ENCODE data around the gene ERBB4.

The ERBB4 gene

DNA sequence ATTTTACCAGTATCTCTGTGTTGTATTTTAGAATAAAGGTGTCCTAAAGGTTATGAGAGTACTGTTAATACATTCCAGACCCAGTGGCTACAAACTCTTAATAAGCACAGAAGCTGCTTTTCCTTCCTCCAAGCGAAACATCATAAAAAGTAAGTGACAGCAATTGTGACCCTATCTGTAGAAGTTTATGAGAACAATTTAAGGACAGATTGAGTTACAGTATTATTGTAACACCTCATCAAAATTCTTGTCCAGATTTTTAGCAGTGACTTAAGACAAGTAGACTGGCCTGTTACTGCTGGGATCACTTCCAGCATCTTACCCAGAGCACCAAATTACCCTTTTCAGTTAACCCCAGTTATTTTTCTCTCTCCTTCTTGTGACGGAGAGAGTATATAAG is 154.6 kb downstream of the ERBB4 start:
- no peaks in the 10 kb centered on the region for H3K4me1 Mint-ChIP-seq (ENCODE audit: low read depth)
- H3K36me3 Mint-ChIP-seq = no peaks in the 10 kb centered on the region
- H3K27ac Mint-ChIP-seq = no peak overlapping the region
- H3K9me3 Mint-ChIP-seq (ENCODE audit: low read depth) = no peaks in the 10 kb centered on the region
- no peak overlapping the region for H3K4me3 Mint-ChIP-seq
- H3K27me3 Mint-ChIP-seq = no peaks in the 10 kb centered on the region

- H3K27me3 Mint-ChIP-seq = no peaks in the 10 kb centered on the region
- H3K9me3 Mint-ChIP-seq (ENCODE audit: low read depth) = no peaks in the 10 kb centered on the region
- H3K4me1 Mint-ChIP-seq (ENCODE audit: low read depth) = no peaks in the 10 kb centered on the region
- H3K36me3 Mint-ChIP-seq = no peaks in the 10 kb centered on the region
- no peak overlapping the region for H3K4me3 Mint-ChIP-seq
- H3K27ac Mint-ChIP-seq = no peak overlapping the region
Measured at GRCh38 chr2:212381428-212382102, 157.0 kb downstream of the ERBB4 start.

GRCh38 chr2:212379103-212379502 is 159.5 kb downstream of the ERBB4 start:
- H3K36me3 Mint-ChIP-seq = no peaks in the 10 kb centered on the region
- H3K4me1 Mint-ChIP-seq (ENCODE audit: low read depth) = no peaks in the 10 kb centered on the region
- no peaks in the 10 kb centered on the region for H3K9me3 Mint-ChIP-seq (ENCODE audit: low read depth)
- no peaks in the 10 kb centered on the region for H3K27me3 Mint-ChIP-seq
- no peak overlapping the region for H3K27ac Mint-ChIP-seq
- no peak overlapping the region for H3K4me3 Mint-ChIP-seq

GRCh38 chr2:212367431-212367830 is 171.2 kb downstream of the ERBB4 start:
- Mint-ChIP-seq H3K27me3 (no peaks in the 10 kb centered on the region), H3K4me1 (ENCODE audit: low read depth) (no peaks in the 10 kb centered on the region), H3K36me3 (no peaks in the 10 kb centered on the region), H3K9me3 (ENCODE audit: low read depth) (no peaks in the 10 kb centered on the region), H3K4me3 (no peak overlapping the region), H3K27ac (no peak overlapping the region)

GRCh38 chr2:212364112-212364985 is 174.3 kb downstream of the ERBB4 start:
- Mint-ChIP-seq H3K4me1 (ENCODE audit: low read depth) (no peaks in the 10 kb centered on the region), H3K27ac (no peak overlapping the region), H3K36me3 (no peaks in the 10 kb centered on the region), H3K27me3 (no peaks in the 10 kb centered on the region), H3K4me3 (no peak overlapping the region), H3K9me3 (ENCODE audit: low read depth) (no peaks in the 10 kb centered on the region)

- Mint-ChIP-seq H3K4me1 (ENCODE audit: low read depth) (no peaks in the 10 kb centered on the region), H3K27me3 (no peaks in the 10 kb centered on the region), H3K4me3 (no peak overlapping the region), H3K9me3 (ENCODE audit: low read depth) (no peaks in the 10 kb centered on the region), H3K27ac (no peak overlapping the region), H3K36me3 (no peaks in the 10 kb centered on the region)
Measured at GRCh38 chr2:212361174-212361756, 177.3 kb downstream of the ERBB4 start.

DNA sequence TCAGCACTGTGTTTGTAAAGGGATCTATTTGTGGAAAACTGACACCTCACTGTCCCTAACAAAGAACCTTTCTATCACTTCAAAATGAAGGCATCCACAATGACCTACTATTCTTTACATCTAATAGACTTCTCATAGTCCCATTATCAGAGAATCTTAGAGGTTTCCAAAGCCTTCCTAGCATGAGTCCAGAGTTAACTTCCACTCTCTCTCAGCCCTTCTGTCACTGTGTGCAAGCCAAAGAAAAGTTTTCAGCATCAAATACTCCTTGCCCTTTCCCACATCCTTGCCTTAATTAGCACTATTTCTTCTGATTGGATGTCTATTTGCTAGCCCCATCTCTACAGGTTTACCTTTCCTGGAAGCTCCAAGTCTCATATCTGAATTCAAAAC is 178.5 kb downstream of the ERBB4 start:
- Mint-ChIP-seq H3K36me3 (no peaks in the 10 kb centered on the region), H3K27me3 (no peaks in the 10 kb centered on the region), H3K4me1 (ENCODE audit: low read depth) (no peaks in the 10 kb centered on the region), H3K9me3 (ENCODE audit: low read depth) (no peaks in the 10 kb centered on the region), H3K4me3 (no peak overlapping the region), H3K27ac (no peak overlapping the region)

DNA sequence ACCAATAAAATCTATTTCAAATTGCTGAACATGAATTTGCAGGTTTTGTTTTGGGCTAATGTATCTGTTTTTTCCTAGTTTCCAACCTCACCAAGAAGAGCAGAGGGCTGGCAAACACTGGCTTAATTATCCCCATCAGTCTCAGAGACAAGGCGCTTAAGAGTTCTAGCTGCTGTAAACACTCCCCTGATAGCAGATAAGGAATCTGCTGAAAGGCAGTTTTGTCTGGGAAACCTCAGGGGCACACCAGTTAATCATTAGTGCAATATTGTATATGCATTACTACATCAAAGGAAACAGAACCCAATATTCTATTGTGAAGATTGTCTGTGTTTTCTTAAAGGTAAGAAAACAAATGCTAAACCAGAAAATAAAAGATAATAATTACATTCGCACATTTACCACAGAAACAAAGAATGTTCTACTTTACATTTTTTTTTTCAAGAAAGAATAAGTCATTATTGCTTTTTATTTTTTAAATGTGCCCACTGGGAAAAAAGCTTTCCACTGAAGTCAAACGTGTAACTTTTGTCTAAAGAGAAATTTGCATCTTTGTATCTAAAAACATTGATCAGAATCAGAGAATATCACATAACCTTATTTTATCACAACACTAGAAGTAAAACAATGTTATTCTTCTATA is 179.1 kb downstream of the ERBB4 start:
- no peak overlapping the region for H3K4me3 Mint-ChIP-seq
- no peak overlapping the region for H3K27ac Mint-ChIP-seq
- no peaks in the 10 kb centered on the region for H3K27me3 Mint-ChIP-seq
- no peaks in the 10 kb centered on the region for H3K9me3 Mint-ChIP-seq (ENCODE audit: low read depth)
- H3K4me1 Mint-ChIP-seq (ENCODE audit: low read depth) = no peaks in the 10 kb centered on the region
- no peaks in the 10 kb centered on the region for H3K36me3 Mint-ChIP-seq

GRCh38 chr2:212357606-212358005 is 181.0 kb downstream of the ERBB4 start:
- Mint-ChIP-seq H3K4me1 (ENCODE audit: low read depth) (no peaks in the 10 kb centered on the region), H3K27me3 (no peaks in the 10 kb centered on the region), H3K4me3 (no peak overlapping the region), H3K9me3 (ENCODE audit: low read depth) (no peaks in the 10 kb centered on the region), H3K27ac (no peak overlapping the region), H3K36me3 (no peaks in the 10 kb centered on the region)

DNA sequence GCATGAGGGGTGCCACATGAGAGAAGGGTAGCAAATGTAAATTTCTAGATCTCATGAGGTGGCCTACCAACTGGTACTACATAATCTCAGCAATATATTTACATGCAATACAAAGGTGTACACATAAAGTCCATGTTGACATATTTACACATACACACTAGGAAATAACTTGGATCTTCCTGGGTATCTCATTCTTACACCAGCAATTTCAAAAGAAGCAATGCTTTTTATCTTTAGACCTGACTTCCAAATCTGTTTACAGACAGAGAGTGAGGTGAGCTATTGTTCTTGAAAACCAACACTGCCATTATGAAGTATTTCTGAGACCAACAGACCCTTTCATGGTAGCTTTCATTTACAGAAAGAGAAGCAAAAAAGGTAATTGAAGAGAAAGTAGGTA is 184.2 kb downstream of the ERBB4 start:
- Mint-ChIP-seq H3K4me1 (ENCODE audit: low read depth) (no peaks in the 10 kb centered on the region), H3K36me3 (no peaks in the 10 kb centered on the region), H3K27ac (no peak overlapping the region), H3K4me3 (no peak overlapping the region), H3K27me3 (no peaks in the 10 kb centered on the region), H3K9me3 (ENCODE audit: low read depth) (peaks cover 3% of the 10 kb centered on the region)

DNA sequence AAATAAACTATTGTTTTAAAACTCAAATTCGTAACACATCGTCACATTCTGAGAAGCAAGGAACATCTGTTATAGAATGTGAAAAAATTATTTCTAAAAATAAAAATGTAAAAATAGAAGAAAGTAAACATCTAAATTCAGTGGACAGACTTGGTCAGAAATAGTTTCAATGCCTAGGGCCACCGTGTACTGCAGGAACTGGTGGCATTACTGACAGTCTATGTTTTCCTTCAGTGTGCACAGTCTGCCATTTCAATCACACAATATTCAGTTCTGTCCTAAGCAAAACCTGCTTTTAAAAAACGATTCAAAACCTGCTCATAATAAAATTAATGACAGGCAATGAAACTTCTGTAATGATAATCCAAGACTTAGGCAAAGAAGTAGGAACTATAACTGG is 190.1 kb downstream of the ERBB4 start:
- Mint-ChIP-seq H3K27me3 (no peaks in the 10 kb centered on the region), H3K4me1 (ENCODE audit: low read depth) (no peaks in the 10 kb centered on the region)

DNA sequence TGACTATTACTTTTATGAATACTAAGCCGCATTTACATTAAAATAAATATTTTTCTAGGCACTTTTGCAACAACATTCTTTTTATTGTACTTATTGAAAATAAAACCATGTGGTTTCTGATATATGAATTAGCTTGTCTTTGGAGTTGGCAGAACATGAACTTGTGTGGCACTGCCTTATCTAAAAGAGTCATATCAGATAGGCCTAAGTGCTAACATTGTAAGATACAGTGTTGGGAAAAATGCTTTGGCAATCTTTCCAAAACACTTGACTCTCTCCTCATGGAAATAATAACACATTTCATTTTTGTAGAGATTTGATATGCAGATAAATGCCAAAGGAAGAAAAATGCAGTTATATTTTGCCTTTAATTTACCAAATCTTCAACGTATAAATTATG is 191.7 kb downstream of the ERBB4 start:
- H3K9me3 Mint-ChIP-seq (ENCODE audit: low read depth) = peaks cover 11% of the 10 kb centered on the region
- H3K27me3 Mint-ChIP-seq = no peaks in the 10 kb centered on the region
- no peaks in the 10 kb centered on the region for H3K4me1 Mint-ChIP-seq (ENCODE audit: low read depth)
- H3K4me3 Mint-ChIP-seq = no peak overlapping the region
- no peak overlapping the region for H3K27ac Mint-ChIP-seq
- H3K36me3 Mint-ChIP-seq = no peaks in the 10 kb centered on the region

More for the DNA sequence above, 190.1 kb downstream of the ERBB4 start:
- Mint-ChIP-seq H3K36me3 (no peaks in the 10 kb centered on the region), H3K27ac (no peak overlapping the region), H3K9me3 (ENCODE audit: low read depth) (peaks cover 3% of the 10 kb centered on the region), H3K4me3 (no peak overlapping the region)

DNA sequence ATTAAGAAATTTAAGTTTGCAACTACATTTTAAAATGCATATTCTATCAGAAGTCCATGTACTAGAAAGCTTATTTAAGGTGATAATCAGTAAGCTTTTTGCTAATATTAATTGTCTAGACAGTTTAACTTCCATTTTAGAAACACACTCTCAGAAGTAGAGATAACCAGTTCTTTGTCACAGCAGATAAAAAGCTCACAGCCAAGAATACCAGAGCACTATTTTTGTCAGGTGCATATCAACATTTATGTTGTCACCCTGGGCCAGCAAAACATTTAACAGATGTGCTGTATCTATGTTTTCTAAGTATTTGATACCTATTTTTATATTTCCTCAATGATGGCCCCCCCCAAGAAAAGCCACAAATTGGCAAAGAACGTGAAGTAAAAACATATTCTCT is 192.6 kb downstream of the ERBB4 start:
- no peak overlapping the region for H3K4me3 Mint-ChIP-seq

DNA sequence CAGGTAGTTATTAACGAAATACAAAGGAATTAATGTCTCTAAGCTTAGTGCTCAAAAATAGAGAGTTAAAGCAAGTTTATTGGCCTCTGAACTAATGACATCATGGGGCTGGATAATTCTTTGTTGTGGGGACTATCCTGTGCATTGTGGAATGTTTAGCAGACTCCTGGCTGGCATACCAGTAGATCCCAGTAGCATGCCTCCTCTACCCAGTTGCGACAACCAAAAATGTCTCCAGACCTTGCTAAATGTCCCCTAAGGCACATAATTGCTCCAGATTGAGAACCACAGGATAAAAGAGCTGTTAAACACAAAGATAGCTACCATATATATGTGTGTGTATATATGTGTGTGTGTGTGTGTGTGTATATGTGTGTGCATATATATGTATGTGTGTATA is 194.5 kb downstream of the ERBB4 start:
- Mint-ChIP-seq H3K4me1 (ENCODE audit: low read depth) (no peaks in the 10 kb centered on the region), H3K27me3 (no peaks in the 10 kb centered on the region), H3K27ac (no peak overlapping the region), H3K4me3 (no peak overlapping the region), H3K9me3 (ENCODE audit: low read depth) (peaks cover 9% of the 10 kb centered on the region), H3K36me3 (no peaks in the 10 kb centered on the region)

More for the DNA sequence above, 192.6 kb downstream of the ERBB4 start:
- H3K27ac Mint-ChIP-seq = no peak overlapping the region
- no peaks in the 10 kb centered on the region for H3K36me3 Mint-ChIP-seq
- H3K4me1 Mint-ChIP-seq (ENCODE audit: low read depth) = no peaks in the 10 kb centered on the region
- H3K27me3 Mint-ChIP-seq = no peaks in the 10 kb centered on the region
- H3K9me3 Mint-ChIP-seq (ENCODE audit: low read depth) = peaks cover 9% of the 10 kb centered on the region

- Mint-ChIP-seq H3K4me1 (ENCODE audit: low read depth) (no peaks in the 10 kb centered on the region), H3K36me3 (no peaks in the 10 kb centered on the region), H3K27ac (no peak overlapping the region), H3K9me3 (ENCODE audit: low read depth) (peaks cover 9% of the 10 kb centered on the region), H3K27me3 (no peaks in the 10 kb centered on the region), H3K4me3 (no peak overlapping the region)
Measured at GRCh38 chr2:212343167-212343566, 195.4 kb downstream of the ERBB4 start.
